ENCODE data around the gene NAGA. TPM values are rescaled to one million over a fixed set of nuclear protein-coding genes. Genes with fewer than 3 reads are reported as not detected.
A peak's percentile ranks its signal among the peaks of the same experiment; 100 is the strongest.

NAGA gene
- total RNA-seq, 1 donor from 2014 or later = 38.8 TPM

DNA sequence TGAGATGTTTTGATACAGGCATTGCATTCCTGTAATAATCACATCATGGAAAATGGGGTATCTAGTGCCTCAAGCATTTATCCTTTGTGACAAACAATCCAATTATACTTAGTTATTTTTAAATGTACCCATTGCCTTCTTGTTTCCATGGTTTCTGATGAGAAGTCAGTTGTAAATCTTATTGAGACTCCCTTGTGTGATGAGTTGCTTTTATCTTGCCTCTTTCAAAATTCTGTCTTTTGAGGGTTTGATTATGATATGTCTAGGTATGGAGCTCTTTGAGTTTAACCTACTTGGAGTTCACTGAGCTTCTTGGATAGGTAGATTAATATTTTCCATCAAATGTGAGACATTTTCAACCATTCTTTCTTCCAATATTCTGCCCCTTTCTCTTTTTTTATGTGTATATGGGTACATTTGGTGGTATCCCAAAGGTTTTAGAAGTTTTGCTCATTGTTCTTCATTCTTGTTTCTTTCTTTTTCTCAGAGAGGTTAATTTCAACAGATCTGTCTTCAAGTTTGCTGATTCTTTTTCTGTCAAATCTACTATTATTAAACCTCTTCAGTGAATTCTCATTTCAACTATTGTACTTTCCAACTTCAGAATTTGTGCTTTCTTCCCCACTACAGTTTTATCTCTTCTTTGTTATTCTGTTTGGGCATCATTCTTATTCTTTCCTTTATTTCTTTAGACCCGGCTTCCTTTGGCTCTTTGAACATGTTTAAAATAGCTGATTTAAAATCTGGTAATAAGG lies 13.7 kb downstream of the NAGA start:
- Mint-ChIP-seq H3K27me3 (ENCODE audit: low read depth) (no peaks in the 10 kb centered on the region), H3K4me1 (ENCODE audit: low read depth) (peaks cover 7% of the 10 kb centered on the region), H3K4me3 (ENCODE audit: low read depth) (no peak overlapping the region), H3K9me3 (peaks cover 37% of the 10 kb centered on the region), H3K36me3 (ENCODE audit: low read depth) (peaks cover 57% of the 10 kb centered on the region), H3K27ac (no peak overlapping the region)
- DNase-seq (ENCODE audit: low spot score) = no peak
- intact Hi-C loops (cut with micrococcal nuclease) = no loop called here

DNA sequence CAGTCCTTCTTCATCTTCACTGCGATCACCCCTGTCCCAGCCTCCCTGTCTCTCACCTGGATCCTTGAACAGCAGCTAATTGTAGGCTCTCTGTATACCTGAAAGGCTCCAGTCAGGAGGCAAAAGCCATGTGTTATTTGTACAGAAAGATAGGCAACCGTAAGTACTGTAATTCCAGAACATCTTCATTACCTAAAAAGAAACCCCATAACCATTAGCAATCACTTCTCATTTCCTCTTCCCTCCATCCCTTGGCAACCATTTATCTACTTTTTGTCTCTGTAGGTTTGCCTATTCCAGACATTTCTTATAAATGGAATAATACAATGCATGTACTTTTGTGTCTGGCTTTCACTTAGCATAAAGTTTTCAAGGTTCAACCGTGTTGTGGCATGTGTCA lies 17.8 kb downstream of the NAGA start:
- intact Hi-C loops (cut with micrococcal nuclease) = no loop called here

DNA sequence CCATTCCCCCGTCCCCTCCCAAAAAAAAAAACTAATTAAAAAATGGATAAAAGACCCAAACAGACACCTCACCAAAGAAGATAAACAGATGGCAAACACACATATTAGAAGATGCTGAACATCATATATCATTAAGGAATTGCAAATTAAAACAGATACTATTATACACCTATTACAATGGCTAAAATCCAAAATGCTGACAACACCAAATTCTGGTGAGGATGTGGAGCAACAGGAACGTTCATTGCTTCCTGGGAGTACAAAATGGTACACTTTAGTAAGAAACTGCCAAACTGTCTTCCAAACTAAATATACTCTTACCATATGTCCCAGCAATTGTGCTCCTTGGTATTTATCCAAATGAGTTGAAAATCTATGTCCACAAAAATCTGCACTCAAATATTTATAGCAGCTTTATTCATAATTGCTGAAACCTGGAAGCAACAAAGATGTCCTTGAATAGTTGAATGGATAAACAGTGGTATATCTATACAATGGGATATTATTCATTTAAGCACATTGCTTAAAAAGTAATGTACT lies 19.9 kb downstream of the NAGA start:
- H3K9me3 Mint-ChIP-seq = peaks cover 3% of the 10 kb centered on the region
- peaks cover 2% of the 10 kb centered on the region for H3K36me3 Mint-ChIP-seq (ENCODE audit: low read depth)
- H3K27me3 Mint-ChIP-seq (ENCODE audit: low read depth) = no peaks in the 10 kb centered on the region
- H3K27ac Mint-ChIP-seq = no peak overlapping the region
- intact Hi-C loops (cut with micrococcal nuclease) = no loop called here
- no peaks in the 10 kb centered on the region for H3K4me1 Mint-ChIP-seq (ENCODE audit: low read depth)
- no peak overlapping the region for H3K4me3 Mint-ChIP-seq (ENCODE audit: low read depth)
- DNase-seq (ENCODE audit: low spot score) = no peak

More for the DNA sequence above, 17.8 kb downstream of the NAGA start:
- no peak overlapping the region for H3K27ac Mint-ChIP-seq
- H3K4me1 Mint-ChIP-seq (ENCODE audit: low read depth) = no peaks in the 10 kb centered on the region
- H3K4me3 Mint-ChIP-seq (ENCODE audit: low read depth) = no peak overlapping the region
- DNase-seq (ENCODE audit: low spot score) = no peak
- H3K9me3 Mint-ChIP-seq = peaks cover 22% of the 10 kb centered on the region
- H3K27me3 Mint-ChIP-seq (ENCODE audit: low read depth) = no peaks in the 10 kb centered on the region
- H3K36me3 Mint-ChIP-seq (ENCODE audit: low read depth) = peaks cover 18% of the 10 kb centered on the region

DNA sequence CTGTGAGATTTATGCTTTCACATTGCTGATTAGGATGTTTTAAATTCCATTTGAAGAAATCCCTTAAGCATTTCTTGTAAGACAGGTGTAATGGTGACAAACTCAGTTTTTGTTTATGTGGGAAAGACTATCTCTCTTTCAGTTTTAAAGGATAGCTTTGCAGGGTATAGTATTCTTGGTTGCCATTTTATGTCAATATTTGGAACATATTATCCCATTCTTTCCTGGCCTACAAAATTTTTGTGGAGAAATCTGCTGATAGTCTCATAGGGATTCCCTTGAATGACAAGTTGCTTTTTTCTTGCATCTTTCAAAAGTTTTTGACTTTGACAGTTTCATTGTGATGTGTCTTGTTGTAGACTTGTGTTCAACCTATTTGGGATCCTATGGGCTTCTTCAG lies 28.8 kb downstream of the NAGA start:
- Mint-ChIP-seq H3K27me3 (ENCODE audit: low read depth) (no peaks in the 10 kb centered on the region), H3K36me3 (ENCODE audit: low read depth) (peaks cover 27% of the 10 kb centered on the region), H3K4me1 (ENCODE audit: low read depth) (no peaks in the 10 kb centered on the region)

GRCh38 chr22:42039271-42039670 lies 31.3 kb downstream of the NAGA start:
- Mint-ChIP-seq H3K9me3 (peaks cover 42% of the 10 kb centered on the region), H3K36me3 (ENCODE audit: low read depth) (peaks cover 27% of the 10 kb centered on the region), H3K27me3 (ENCODE audit: low read depth) (no peaks in the 10 kb centered on the region), H3K27ac (no peak overlapping the region), H3K4me3 (ENCODE audit: low read depth) (no peak overlapping the region), H3K4me1 (ENCODE audit: low read depth) (peaks cover 4% of the 10 kb centered on the region)
- no peak for DNase-seq (ENCODE audit: low spot score)
- intact Hi-C loops (cut with micrococcal nuclease) = no loop called here

More for the DNA sequence above, 28.8 kb downstream of the NAGA start:
- no peak for DNase-seq (ENCODE audit: low spot score)
- Mint-ChIP-seq H3K9me3 (peaks cover 36% of the 10 kb centered on the region), H3K4me3 (ENCODE audit: low read depth) (no peak overlapping the region), H3K27ac (no peak overlapping the region)
- intact Hi-C loops (cut with micrococcal nuclease) = no loop called here

- Mint-ChIP-seq H3K4me3 (ENCODE audit: low read depth) (no peak overlapping the region), H3K36me3 (ENCODE audit: low read depth) (peaks cover 22% of the 10 kb centered on the region), H3K27ac (no peak overlapping the region), H3K27me3 (ENCODE audit: low read depth) (no peaks in the 10 kb centered on the region), H3K4me1 (ENCODE audit: low read depth) (peaks cover 23% of the 10 kb centered on the region), H3K9me3 (peaks cover 25% of the 10 kb centered on the region)
- intact Hi-C loops (cut with micrococcal nuclease) = no loop called here
- no peak for DNase-seq (ENCODE audit: low spot score)
Observed at GRCh38 chr22:42035256-42035655, 35.4 kb downstream of the NAGA start.

DNA sequence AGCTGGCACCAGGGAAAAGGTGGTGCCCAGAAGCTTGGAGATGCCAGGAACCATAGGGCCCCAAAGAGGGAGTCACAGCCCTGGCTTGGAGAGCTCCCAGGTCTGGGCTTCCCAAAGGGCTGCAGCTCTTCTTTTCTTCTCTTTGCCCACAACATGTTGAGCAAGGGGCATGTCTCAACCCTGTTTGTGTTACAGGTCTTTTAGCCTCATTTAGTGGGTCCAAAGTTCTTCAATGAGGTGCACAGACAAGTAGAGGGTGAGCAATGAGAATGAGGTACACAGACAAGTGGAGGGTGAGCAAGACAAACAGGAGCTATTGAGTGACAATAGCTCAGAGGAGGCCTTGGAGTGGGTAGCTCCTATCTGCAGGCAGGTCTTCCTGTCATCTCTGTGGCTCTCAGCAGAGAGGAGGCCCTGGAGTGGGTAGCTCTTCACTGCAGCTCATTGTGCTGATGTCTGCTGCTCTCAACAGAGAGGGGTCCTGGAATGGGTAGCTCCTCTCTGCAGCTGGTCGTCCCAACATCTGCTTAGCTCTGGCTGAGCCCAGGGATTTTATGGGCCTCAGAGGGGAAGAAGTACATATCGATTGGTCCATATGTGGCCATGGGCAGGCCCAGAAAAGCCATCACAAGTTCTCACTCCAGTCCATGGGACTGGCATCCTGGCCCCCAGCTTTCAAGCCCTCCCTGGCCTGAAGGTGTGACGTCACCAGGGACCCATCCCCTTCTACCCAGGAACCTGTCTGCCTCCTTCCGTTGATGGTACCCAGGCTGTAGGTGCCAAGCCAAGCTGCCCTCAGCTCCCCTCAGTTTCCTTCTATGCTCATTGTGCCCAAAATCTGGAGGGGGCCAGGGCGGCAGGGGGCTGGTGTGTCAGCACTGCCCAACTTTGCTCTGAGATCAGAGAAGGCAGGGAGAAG lies 37.1 kb downstream of the NAGA start:
- no peak overlapping the region for H3K4me3 Mint-ChIP-seq (ENCODE audit: low read depth)
- DNase-seq (ENCODE audit: low spot score) = no peak

GRCh38 chr22:42026705-42027104 lies 43.9 kb downstream of the NAGA start:
- no peak overlapping the region for H3K4me3 Mint-ChIP-seq (ENCODE audit: low read depth)
- intact Hi-C loops (cut with micrococcal nuclease) = no loop called here

More for the DNA sequence above, 37.1 kb downstream of the NAGA start:
- H3K27ac Mint-ChIP-seq = no peak overlapping the region
- peaks cover 28% of the 10 kb centered on the region for H3K4me1 Mint-ChIP-seq (ENCODE audit: low read depth)
- peaks cover 19% of the 10 kb centered on the region for H3K9me3 Mint-ChIP-seq
- H3K36me3 Mint-ChIP-seq (ENCODE audit: low read depth) = peaks cover 26% of the 10 kb centered on the region
- no peaks in the 10 kb centered on the region for H3K27me3 Mint-ChIP-seq (ENCODE audit: low read depth)
- intact Hi-C loops (cut with micrococcal nuclease) = no loop called here

GRCh38 chr22:42025421-42025820 lies 45.2 kb downstream of the NAGA start:
- Mint-ChIP-seq H3K9me3 (no peaks in the 10 kb centered on the region), H3K4me1 (ENCODE audit: low read depth) (peaks cover 17% of the 10 kb centered on the region), H3K27me3 (ENCODE audit: low read depth) (no peaks in the 10 kb centered on the region), H3K27ac (no peak overlapping the region), H3K4me3 (ENCODE audit: low read depth) (no peak overlapping the region), H3K36me3 (ENCODE audit: low read depth) (peaks cover 7% of the 10 kb centered on the region)
- no peak for DNase-seq (ENCODE audit: low spot score)
- intact Hi-C loops (cut with micrococcal nuclease) = no loop called here

More at GRCh38 chr22:42026705-42027104, 43.9 kb downstream of the NAGA start:
- Mint-ChIP-seq H3K36me3 (ENCODE audit: low read depth) (peaks cover 14% of the 10 kb centered on the region), H3K27ac (no peak overlapping the region), H3K27me3 (ENCODE audit: low read depth) (no peaks in the 10 kb centered on the region), H3K9me3 (no peaks in the 10 kb centered on the region), H3K4me1 (ENCODE audit: low read depth) (peaks cover 30% of the 10 kb centered on the region)
- no peak for DNase-seq (ENCODE audit: low spot score)

GRCh38 chr22:42022162-42022847 lies 48.3 kb downstream of the NAGA start:
- no peak overlapping the region for H3K4me3 Mint-ChIP-seq (ENCODE audit: low read depth)
- H3K9me3 Mint-ChIP-seq = no peaks in the 10 kb centered on the region
- H3K36me3 Mint-ChIP-seq (ENCODE audit: low read depth) = peaks cover 7% of the 10 kb centered on the region
- intact Hi-C loops (cut with micrococcal nuclease) = no loop called here
- H3K27ac Mint-ChIP-seq = peak overlapping the region; percentile 55
- H3K27me3 Mint-ChIP-seq (ENCODE audit: low read depth) = peaks cover 9% of the 10 kb centered on the region
- no peak for DNase-seq (ENCODE audit: low spot score)
- peaks cover 10% of the 10 kb centered on the region for H3K4me1 Mint-ChIP-seq (ENCODE audit: low read depth)

DNA sequence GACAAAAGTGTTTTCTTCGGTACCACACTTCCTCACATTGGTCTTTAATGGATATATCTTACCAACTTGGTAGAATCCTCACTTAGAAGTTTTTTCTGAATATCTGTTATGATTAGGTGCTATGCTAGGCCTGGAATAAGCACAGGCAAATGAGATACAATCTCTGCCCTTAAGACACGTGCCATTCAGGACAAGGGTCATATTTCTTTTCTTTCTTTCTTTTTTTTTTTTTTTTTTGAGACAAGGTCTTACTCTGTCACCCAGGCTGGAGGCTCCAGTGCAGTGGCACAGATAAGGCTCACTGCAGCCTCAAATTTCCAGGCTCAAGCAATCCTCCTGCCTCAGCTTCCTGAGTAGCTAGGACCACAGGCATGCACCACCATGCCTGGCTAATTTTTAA lies 49.0 kb downstream of the NAGA start:
- intact Hi-C loops (cut with micrococcal nuclease) = no loop called here
- peaks cover 10% of the 10 kb centered on the region for H3K4me1 Mint-ChIP-seq (ENCODE audit: low read depth)
- DNase-seq (ENCODE audit: low spot score) = no peak
- H3K9me3 Mint-ChIP-seq = no peaks in the 10 kb centered on the region
- no peak overlapping the region for H3K27ac Mint-ChIP-seq
- H3K4me3 Mint-ChIP-seq (ENCODE audit: low read depth) = no peak overlapping the region
- H3K27me3 Mint-ChIP-seq (ENCODE audit: low read depth) = peaks cover 14% of the 10 kb centered on the region
- H3K36me3 Mint-ChIP-seq (ENCODE audit: low read depth) = peaks cover 7% of the 10 kb centered on the region

GRCh38 chr22:42018224-42018623 lies 52.4 kb downstream of the NAGA start:
- peaks cover 14% of the 10 kb centered on the region for H3K27me3 Mint-ChIP-seq (ENCODE audit: low read depth)
- no peak overlapping the region for H3K27ac Mint-ChIP-seq
- DNase-seq (ENCODE audit: low spot score) = no peak
- no peaks in the 10 kb centered on the region for H3K9me3 Mint-ChIP-seq
- intact Hi-C loops (cut with micrococcal nuclease) = no loop called here
- no peak overlapping the region for H3K4me3 Mint-ChIP-seq (ENCODE audit: low read depth)
- peaks cover 10% of the 10 kb centered on the region for H3K36me3 Mint-ChIP-seq (ENCODE audit: low read depth)
- H3K4me1 Mint-ChIP-seq (ENCODE audit: low read depth) = peaks cover 10% of the 10 kb centered on the region
